Brain microvascular endothelial cell (primary cell): ENCODE data around the gene SEPTIN12.

Experiments used
- DNase-seq: peaks from one replicate; pipeline ENCODE4 v3.0.0-alpha.2; 2020
- H3K27ac ChIP-seq: fragments of 250-450 bp; sonication (Bioruptor Pico); 2 replicates; pipeline ENCODE4 v1.5.1; 2020; ENCODE audit warnings: mild to moderate bottlenecking, moderate library complexity
- H3K27me3 ChIP-seq: fragments of 250-450 bp; sonication (Bioruptor Pico); replicated peaks from 2 replicates; pipeline ENCODE4 v1.5.1; 2020; ENCODE audit warnings: mild to moderate bottlenecking
- H3K36me3 ChIP-seq: fragments of 250-450 bp; sonication (Bioruptor Pico); replicated peaks from 2 replicates; pipeline ENCODE4 v1.5.1; 2020; ENCODE audit warnings: mild to moderate bottlenecking
- H3K4me3 ChIP-seq: 2 replicates; pipeline ENCODE4 v1.5.1; 2011; ENCODE audit warnings: low read depth, mild to moderate bottlenecking, control low read depth, low read length, moderate library complexity
- in situ Hi-C: cut with HindIII; loops from 2 replicates; pipeline ENCODE4 v1.10.0; 2017; ENCODE audit warnings: low sequenced_read_pairs, low pct_ligation_motif_present
- TF ChIP-seq, protein P1 (sequence below): IDR thresholded peaks from 2 replicates; pipeline ENCODE4 v1.5.1; 2011; ENCODE audit warnings: low read depth, mild to moderate bottlenecking, moderate library complexity, low read length, control low read depth, inconsistent platforms; ENCODE audit errors: missing control alignments

Gene SEPTIN12

DNA sequence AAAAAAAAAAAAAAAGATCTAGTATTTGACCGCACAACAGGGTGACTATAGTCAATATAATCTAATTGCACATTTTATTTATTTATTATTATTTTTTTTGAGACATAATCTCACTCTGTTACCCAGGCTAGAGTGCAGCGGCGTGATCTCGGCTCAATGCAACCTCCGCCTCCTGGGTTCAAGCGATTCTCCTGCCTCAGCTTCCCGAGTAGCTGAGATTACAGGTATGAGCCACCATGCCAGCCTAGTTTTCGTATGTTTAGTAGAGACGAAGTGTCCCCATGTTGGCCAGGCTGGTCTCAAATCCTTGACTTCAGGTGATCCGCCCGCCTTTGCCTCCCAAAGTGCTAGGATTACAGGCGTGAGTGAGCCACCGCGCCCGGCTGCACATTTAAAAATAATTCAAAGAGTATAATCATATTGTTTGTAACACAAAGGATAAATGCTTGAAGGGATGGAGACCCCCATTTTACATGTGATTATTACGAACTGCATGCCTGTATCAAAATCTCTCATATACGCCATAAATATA, 54.9 kb downstream of the SEPTIN12 start:
- Histone ChIP-seq H3K36me3 (peaks cover 3% of the 10 kb centered on the region), H3K27me3 (no peaks in the 10 kb centered on the region), H3K4me3 (peak overlapping the region; percentile 94), H3K27ac (no peak overlapping the region)
- no peak for DNase-seq
- in situ Hi-C loops: no loop called here
- TF ChIP-seq, protein P1, sequence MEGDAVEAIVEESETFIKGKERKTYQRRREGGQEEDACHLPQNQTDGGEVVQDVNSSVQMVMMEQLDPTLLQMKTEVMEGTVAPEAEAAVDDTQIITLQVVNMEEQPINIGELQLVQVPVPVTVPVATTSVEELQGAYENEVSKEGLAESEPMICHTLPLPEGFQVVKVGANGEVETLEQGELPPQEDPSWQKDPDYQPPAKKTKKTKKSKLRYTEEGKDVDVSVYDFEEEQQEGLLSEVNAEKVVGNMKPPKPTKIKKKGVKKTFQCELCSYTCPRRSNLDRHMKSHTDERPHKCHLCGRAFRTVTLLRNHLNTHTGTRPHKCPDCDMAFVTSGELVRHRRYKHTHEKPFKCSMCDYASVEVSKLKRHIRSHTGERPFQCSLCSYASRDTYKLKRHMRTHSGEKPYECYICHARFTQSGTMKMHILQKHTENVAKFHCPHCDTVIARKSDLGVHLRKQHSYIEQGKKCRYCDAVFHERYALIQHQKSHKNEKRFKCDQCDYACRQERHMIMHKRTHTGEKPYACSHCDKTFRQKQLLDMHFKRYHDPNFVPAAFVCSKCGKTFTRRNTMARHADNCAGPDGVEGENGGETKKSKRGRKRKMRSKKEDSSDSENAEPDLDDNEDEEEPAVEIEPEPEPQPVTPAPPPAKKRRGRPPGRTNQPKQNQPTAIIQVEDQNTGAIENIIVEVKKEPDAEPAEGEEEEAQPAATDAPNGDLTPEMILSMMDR: no peak

DNA sequence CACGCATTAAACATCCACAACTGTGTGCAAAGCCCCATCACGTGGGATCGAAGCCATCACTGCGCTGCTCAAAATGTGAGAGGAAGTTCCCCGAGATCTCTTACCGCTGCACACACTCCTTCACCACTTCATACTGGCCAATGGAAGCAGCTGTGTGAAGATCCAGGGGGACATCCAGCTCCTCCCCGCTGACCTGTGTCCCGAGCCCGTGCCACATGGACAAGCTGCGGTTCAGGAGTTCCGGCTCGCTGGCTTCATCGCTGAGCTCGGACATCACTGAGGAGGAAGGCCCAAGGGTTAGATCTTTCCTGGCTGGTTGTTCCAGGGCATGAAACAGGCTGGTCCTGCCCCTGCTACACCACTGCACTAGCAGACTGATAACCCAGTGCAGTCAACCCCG, 58.3 kb downstream of the SEPTIN12 start:
- TF ChIP-seq, protein P1: no peak
- no peak overlapping the region for H3K27ac ChIP-seq
- in situ Hi-C loops: no loop called here

DNA sequence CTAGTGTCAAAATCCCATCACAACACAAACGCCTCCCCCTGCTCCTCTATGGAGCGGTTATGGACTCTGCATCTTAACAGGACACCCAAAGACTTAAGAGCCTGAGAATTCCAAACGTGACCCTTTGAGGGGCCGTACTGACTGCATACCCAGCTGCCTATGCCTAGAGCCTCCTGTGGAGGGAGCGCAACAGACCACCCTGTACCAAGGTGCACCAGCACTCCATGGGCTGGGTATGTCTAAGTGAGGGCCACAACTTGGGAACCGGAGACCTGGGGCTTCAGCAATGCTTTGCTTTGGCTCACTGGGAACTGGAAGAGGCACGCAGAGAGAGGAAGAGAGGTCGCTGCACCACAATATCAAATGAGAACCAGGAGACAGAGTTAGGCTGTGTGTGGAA, 59.5 kb downstream of the SEPTIN12 start:
- no peak for DNase-seq
- Histone ChIP-seq H3K36me3 (peaks cover 20% of the 10 kb centered on the region), H3K27ac (no peak overlapping the region), H3K27me3 (no peaks in the 10 kb centered on the region), H3K4me3 (no peak overlapping the region)
- in situ Hi-C loops: no loop called here
- TF ChIP-seq, protein P1: no peak

More for the DNA sequence above, 58.3 kb downstream of the SEPTIN12 start:
- Histone ChIP-seq H3K27me3 (no peaks in the 10 kb centered on the region), H3K4me3 (no peak overlapping the region), H3K36me3 (peaks cover 13% of the 10 kb centered on the region)
- no peak for DNase-seq
